Mammary epithelial cell (primary cell): ENCODE results near the gene PARP14.

Source experiments
- CTCF ChIP-seq, 2 donors: IDR thresholded peaks in 1 of 2; conservative IDR thresholded peaks in 1 of 2; 2 replicates each; pipeline ENCODE4 v1.5.1; 2011 to 2012; ENCODE audit warnings: inconsistent platforms in 2 of 2, low read length in 2 of 2, mild to moderate bottlenecking in 2 of 2, control low read depth in 1 of 2, low read depth in 1 of 2; ENCODE audit not compliant: insufficient read depth in 1 of 2; ENCODE audit errors: extremely low read depth in 1 of 2
- EZH2 ChIP-seq: IDR thresholded peaks from 2 replicates; pipeline ENCODE4 v1.6.1; 2012; ENCODE audit warnings: low read length, inconsistent platforms, borderline replicate concordance

- no peak for TF ChIP-seq CTCF (conservative IDR thresholded peaks at IDR 0.05 in 1 of 2, IDR thresholded peaks at IDR 0.05 in 1 of 2; ENCODE audit: extremely low read depth in 1 of 2, insufficient read depth in 1 of 2, low read depth in 1 of 2, low read length in 2 of 2)
- no peak for TF ChIP-seq EZH2
These were observed 34.3 kb upstream of the PARP14 start for GRCh38 chr3:122646146-122646988.
